GM19395 (cell line): ENCODE measurements around the gene AVEN.

Source experiments
- ATAC-seq: cut with Tn5 transposase; IDR thresholded peaks from one replicate; pipeline ENCODE4 v1.9.1; 2021; ENCODE audit warnings: mild to moderate bottlenecking, moderate library complexity; ENCODE audit not compliant: unreplicated experiment

AVEN gene

GRCh38 chr15:33987444-33987843, 51.6 kb downstream of the AVEN start:
- ATAC-seq: no peak

DNA sequence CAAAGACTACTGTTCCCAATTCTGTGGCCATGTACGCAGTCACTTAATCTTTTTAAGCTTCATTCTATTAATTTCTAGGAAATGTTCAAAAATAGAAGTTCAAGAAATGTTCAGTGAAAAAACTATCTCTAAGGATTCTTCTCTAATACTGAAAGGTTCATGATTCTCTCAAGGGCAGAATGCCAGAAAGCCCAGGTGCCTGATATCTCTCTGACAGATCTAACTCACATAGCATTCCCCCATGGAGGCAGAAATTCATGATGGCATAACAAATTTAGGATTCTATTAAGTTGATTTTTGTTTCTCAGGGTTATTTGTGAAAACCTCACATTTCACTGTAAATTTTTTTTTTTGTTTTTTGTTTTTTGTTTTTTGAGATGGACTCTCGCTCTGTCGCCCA, 53.3 kb downstream of the AVEN start:
- no peak for ATAC-seq

DNA sequence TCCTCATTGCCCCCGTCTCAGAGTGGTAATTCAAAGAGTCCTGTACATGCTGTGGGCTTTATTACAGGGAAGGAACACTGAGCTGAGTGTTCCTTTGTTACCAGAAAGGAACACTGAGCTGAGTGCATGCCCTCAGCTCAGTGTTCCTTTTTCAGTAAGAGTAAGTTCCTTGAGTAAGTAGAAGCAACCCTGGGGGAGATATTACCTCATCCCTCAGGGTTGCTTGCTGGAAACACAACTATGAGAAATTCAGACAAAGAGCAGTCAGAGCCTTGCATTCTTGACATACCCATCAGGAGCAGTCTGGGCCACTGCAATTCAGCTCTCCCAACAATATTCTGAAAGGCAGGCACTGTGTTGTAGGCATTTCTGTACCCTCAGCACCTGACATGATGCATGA, 53.7 kb downstream of the AVEN start:
- no peak for ATAC-seq

- no peak for ATAC-seq
These were observed 56.5 kb downstream of the AVEN start for GRCh38 chr15:33982516-33982915.

- no peak for ATAC-seq
These were observed 58.8 kb downstream of the AVEN start for GRCh38 chr15:33980159-33980558.

DNA sequence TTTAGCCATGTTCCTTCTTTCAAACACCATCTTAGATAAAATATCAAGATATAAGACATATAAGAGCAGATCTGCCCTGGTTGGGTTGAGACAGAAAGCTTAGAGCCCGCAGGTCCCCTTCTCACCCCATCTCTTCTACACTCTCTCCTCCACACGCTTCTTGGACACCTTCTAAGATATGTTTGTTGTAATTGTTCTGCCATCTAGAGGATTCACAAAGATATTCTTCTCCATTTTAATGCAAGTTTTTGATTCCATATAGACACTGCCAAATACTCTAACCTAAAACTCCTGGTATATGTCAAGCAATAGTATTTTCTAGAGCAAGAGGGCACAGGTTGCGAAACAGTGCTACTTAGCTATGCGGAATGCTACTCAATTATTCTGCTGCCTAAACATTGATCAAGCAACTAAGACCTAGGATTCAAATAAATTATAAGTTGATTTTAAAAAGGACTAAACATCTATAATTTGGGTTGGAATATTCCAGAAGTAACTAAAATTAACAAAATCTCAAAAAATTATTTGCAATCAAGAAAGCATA, 63.9 kb downstream of the AVEN start:
- no peak for ATAC-seq

- ATAC-seq: no peak
These were observed 67.2 kb downstream of the AVEN start for GRCh38 chr15:33971811-33972210.

DNA sequence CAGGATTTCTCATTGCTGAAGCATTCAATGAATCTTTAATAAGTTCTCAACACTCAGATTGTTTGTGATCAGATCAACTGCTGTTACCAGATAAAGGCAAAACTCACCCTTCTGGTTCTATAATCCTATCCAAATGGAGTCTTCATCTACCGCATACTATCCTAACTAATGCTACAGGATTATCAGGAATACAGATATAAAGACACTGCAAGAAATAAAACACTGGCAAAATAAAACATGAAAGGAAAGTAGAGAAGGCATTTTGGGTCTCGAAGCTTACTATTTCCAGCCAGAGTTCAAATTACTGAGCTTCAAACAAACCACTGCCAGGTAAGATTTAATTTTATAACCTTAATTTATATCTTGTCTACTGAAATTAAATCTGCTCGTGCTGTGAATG, 70.2 kb downstream of the AVEN start:
- ATAC-seq: no peak

DNA sequence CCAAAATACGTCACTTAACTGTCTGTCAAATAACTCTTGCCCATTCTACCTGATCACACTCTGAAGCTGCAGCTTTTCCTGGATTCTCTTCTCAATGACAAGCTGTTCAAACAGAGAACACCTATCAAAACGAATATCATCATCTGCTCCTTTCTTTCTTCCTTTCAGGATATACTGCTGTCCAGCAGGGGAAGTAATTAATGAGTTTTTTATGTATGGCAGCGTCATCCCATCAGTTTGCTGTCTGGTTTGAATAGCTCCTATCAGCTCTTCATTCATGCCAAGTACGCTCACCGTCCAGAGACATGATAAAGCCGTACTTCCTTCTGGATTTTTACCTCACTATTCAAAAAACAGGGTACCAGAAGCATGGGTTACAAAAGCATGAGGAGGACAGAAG, 70.8 kb downstream of the AVEN start, which contains the start of gene CHRM5:
CHRM5 (plus strand) TSS at position 274 of the 400 bp plus-strand sequence. CDS start 94,221 bp downstream, outside the sequence.
- ATAC-seq: no peak

- ATAC-seq: no peak
These were observed 74.4 kb downstream of the AVEN start for GRCh38 chr15:33964665-33965040.

- ATAC-seq: no peak
These were observed 75.0 kb downstream of the AVEN start for GRCh38 chr15:33963831-33964664.

DNA sequence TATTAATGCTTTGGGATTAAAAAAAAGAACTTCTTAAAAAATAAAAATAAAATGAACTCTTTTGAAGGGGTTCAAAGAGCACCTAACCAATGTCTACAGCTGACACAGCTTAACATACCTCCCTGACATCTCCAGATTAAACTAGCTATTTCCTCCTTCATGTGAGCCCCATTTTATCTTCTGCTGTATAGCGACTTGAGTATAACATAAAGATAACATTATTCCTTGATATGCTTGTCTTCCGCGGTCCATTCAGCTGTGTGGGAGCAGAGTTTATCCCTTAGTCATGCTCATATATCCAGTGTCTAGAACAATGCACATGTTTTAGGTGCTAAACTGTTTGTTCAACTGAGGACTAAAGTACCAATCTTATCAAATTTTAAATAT, 78.5 kb downstream of the AVEN start:
- no peak for ATAC-seq

GRCh38 chr15:33959844-33960548, 79.0 kb downstream of the AVEN start:
- no peak for ATAC-seq

- no peak for ATAC-seq
These were observed 82.6 kb downstream of the AVEN start for GRCh38 chr15:33956397-33956796.

GRCh38 chr15:33955945-33956344, 83.1 kb downstream of the AVEN start:
- no peak for ATAC-seq

DNA sequence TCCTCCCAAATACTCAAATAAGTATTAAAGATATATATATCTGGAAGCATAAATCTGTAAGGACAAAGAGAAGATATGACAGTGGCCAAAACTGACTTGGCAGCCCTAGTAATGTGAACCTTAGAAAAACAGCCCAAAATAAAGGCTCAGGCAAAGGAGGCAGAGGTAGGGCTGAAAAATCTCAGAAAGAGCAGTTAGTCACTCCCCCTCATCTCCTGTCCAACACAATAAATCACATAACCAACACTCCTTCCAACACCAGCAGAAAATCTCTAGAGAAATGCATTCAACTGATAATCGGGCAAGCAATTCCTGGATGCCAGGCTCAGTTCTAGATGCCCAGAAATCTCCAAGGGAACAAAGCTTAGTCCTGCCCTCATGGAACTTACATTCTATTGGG, 92.9 kb downstream of the AVEN start:
- no peak for ATAC-seq

GRCh38 chr15:33941279-33942063, 97.5 kb downstream of the AVEN start:
- peak; percentile 78 for ATAC-seq

DNA sequence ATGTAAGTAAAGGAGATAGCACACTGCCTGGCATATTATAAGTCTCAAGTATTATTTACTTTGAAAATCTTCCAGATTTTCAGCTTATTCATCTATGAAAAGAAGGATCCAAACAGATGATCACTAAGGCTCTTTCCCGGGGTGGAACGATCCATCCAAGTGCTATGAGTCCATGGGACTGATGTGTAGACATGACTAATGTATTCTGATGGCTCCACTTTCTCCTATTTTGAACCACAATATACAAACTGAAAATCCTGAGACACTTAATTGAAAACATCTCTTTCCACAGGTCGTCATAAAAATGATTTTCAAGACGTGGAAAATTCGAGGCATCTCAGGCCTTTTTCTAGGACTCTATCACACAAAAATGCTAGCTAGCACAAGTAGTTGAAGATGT, 104.1 kb downstream of the AVEN start:
- no peak for ATAC-seq

- ATAC-seq: no peak
These were observed 104.6 kb downstream of the AVEN start for GRCh38 chr15:33934396-33934795.

DNA sequence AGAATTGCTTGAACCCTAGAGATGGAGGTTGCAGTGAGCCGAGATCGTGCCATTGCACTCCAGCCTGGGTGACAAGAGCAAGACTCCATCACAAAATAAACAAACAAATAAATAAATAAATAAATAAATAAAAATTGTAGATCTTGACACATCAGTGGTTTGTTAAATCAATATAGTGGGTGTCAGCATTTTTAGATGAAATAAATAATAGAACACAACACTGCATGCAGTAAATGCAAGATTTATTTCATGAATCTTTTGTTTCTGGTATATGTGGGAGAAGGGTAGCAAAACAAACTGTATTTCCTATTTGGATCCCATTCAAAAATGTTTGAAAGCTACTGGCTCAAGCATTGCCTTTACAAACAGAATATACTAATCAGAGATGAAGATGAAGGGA, 106.3 kb downstream of the AVEN start:
- no peak for ATAC-seq

GRCh38 chr15:33926260-33926659, 112.7 kb downstream of the AVEN start:
- no peak for ATAC-seq
